Measurements from ENCODE around the gene BACH2. TPM values are rescaled to one million over a fixed set of nuclear protein-coding genes. Genes with fewer than 3 reads are reported as not detected.

BACH2 gene
- polyA plus RNA-seq, 1 donor from 2014 or later, result 45.5 TPM

DNA sequence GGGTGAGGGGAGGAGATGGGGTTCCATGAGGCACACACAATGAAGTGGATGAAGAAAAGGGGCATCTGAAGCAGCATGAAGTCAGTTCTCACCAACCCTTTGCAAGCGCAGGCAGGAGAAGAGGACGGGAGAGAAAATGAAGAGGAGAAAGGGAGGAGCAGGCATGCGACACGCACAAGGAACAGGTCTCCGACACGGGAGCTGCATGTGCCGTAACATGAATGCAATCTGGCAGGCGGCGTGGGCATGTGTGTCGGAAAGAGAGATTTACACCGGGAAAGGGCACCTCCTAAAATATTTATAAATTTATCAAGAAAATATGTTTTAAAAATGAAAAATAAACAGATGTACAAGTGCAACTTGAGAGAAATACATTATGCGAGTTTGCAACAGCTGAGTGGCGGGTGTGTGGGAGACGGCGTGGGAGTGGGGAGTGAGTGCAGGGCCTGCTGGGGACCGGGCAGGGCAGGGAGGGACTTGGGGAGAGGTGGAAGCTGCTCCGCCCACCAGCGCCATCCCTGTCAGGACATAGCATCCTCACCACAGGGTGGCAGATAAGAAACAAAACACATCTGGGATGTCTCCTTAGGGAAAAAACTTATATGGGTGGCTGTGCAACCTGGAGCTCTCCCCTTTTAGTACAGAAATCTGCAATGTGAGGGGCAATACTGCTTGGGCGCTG lies 361.8 kb downstream of the BACH2 start:
- peaks cover 4% of the 10 kb centered on the region for H3K36me3 ChIP-seq (ENCODE audit: insufficient read depth, low read length)
- no peaks in the 10 kb centered on the region for H3K27me3 ChIP-seq (ENCODE audit: insufficient read depth, low read depth, low read length)
- H3K9me2 ChIP-seq (ENCODE audit: insufficient read depth, low read length), result no peaks in the 10 kb centered on the region
- no peak overlapping the region for H3K4me2 ChIP-seq (ENCODE audit: low read length)
- H4K20me1 ChIP-seq (ENCODE audit: insufficient read depth), result no peaks in the 10 kb centered on the region
- H3K79me2 ChIP-seq (replicated peaks; ENCODE audit: insufficient read depth, low read length), result no peaks in the 10 kb centered on the region
- no peaks in the 10 kb centered on the region for H3F3A ChIP-seq (ENCODE audit: insufficient read depth, low read length, poor library complexity, severe bottlenecking)
- H3K27ac ChIP-seq (ENCODE audit: low read length), result no peak overlapping the region
- H3K9ac ChIP-seq (ENCODE audit: low read length), result no peak overlapping the region
- no peaks in the 10 kb centered on the region for H3K9me3 ChIP-seq (ENCODE audit: low read length)
- no peak overlapping the region for H3K4me3 ChIP-seq (ENCODE audit: low read length)
- H2AFZ ChIP-seq (ENCODE audit: low read depth, low read length), result no peak overlapping the region
- TF ChIP-seq POLR2AphosphoS5 (IDR thresholded peaks at IDR 0.05), result no peak
- TF ChIP-seq SMC3 (conservative IDR thresholded peaks at IDR 0.05; ENCODE audit: poor library complexity), result no peak
- TF ChIP-seq, protein P1, sequence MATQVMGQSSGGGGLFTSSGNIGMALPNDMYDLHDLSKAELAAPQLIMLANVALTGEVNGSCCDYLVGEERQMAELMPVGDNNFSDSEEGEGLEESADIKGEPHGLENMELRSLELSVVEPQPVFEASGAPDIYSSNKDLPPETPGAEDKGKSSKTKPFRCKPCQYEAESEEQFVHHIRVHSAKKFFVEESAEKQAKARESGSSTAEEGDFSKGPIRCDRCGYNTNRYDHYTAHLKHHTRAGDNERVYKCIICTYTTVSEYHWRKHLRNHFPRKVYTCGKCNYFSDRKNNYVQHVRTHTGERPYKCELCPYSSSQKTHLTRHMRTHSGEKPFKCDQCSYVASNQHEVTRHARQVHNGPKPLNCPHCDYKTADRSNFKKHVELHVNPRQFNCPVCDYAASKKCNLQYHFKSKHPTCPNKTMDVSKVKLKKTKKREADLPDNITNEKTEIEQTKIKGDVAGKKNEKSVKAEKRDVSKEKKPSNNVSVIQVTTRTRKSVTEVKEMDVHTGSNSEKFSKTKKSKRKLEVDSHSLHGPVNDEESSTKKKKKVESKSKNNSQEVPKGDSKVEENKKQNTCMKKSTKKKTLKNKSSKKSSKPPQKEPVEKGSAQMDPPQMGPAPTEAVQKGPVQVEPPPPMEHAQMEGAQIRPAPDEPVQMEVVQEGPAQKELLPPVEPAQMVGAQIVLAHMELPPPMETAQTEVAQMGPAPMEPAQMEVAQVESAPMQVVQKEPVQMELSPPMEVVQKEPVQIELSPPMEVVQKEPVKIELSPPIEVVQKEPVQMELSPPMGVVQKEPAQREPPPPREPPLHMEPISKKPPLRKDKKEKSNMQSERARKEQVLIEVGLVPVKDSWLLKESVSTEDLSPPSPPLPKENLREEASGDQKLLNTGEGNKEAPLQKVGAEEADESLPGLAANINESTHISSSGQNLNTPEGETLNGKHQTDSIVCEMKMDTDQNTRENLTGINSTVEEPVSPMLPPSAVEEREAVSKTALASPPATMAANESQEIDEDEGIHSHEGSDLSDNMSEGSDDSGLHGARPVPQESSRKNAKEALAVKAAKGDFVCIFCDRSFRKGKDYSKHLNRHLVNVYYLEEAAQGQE (IDR thresholded peaks at IDR 0.05; ENCODE audit: borderline replicate concordance), result no peak
- TF ChIP-seq CTCF (IDR thresholded peaks at IDR 0.05; ENCODE audit: poor library complexity, severe bottlenecking), result no peak
- TF ChIP-seq EZH2 (IDR thresholded peaks at IDR 0.05; ENCODE audit: borderline replicate concordance, insufficient read depth, low read length, poor library complexity, severe bottlenecking), result no peak
- no peak for TF ChIP-seq EP300 (conservative IDR thresholded peaks at IDR 0.05; ENCODE audit: poor library complexity, severe bottlenecking)
- TF ChIP-seq MXI1 (conservative IDR thresholded peaks at IDR 0.05; ENCODE audit: poor library complexity, severe bottlenecking), result no peak
- TF ChIP-seq RAD21 (conservative IDR thresholded peaks at IDR 0.05), result no peak
- no peak for TF ChIP-seq TAF1 (IDR thresholded peaks at IDR 0.05; ENCODE audit: low read depth)

GRCh38 chr6:89932245-89932802 lies 364.3 kb downstream of the BACH2 start:
- TF ChIP-seq EP300 (conservative IDR thresholded peaks at IDR 0.05; ENCODE audit: poor library complexity, severe bottlenecking) (no peak), EZH2 (IDR thresholded peaks at IDR 0.05; ENCODE audit: borderline replicate concordance, insufficient read depth, low read length, poor library complexity, severe bottlenecking) (no peak), TAF1 (IDR thresholded peaks at IDR 0.05; ENCODE audit: low read depth) (no peak), MXI1 (conservative IDR thresholded peaks at IDR 0.05; ENCODE audit: poor library complexity, severe bottlenecking) (no peak), POLR2AphosphoS5 (IDR thresholded peaks at IDR 0.05) (no peak), RAD21 (conservative IDR thresholded peaks at IDR 0.05) (no peak), SMC3 (conservative IDR thresholded peaks at IDR 0.05; ENCODE audit: poor library complexity) (no peak), CTCF (IDR thresholded peaks at IDR 0.05; ENCODE audit: poor library complexity, severe bottlenecking) (no peak)
- TF ChIP-seq, protein P1 (IDR thresholded peaks at IDR 0.05; ENCODE audit: borderline replicate concordance), result no peak
- no peaks in the 10 kb centered on the region for H3K79me2 ChIP-seq (replicated peaks; ENCODE audit: insufficient read depth, low read length)
- no peak overlapping the region for H3K9ac ChIP-seq (ENCODE audit: low read length)
- H2AFZ ChIP-seq (ENCODE audit: low read depth, low read length), result no peak overlapping the region
- no peaks in the 10 kb centered on the region for H3K9me3 ChIP-seq (ENCODE audit: low read length)
- H3K27ac ChIP-seq (ENCODE audit: low read length), result no peak overlapping the region
- no peaks in the 10 kb centered on the region for H3F3A ChIP-seq (ENCODE audit: insufficient read depth, low read length, poor library complexity, severe bottlenecking)
- peaks cover 4% of the 10 kb centered on the region for H3K36me3 ChIP-seq (ENCODE audit: insufficient read depth, low read length)
- H3K4me2 ChIP-seq (ENCODE audit: low read length), result no peak overlapping the region
- H4K20me1 ChIP-seq (ENCODE audit: insufficient read depth), result no peaks in the 10 kb centered on the region
- no peaks in the 10 kb centered on the region for H3K9me2 ChIP-seq (ENCODE audit: insufficient read depth, low read length)
- no peak overlapping the region for H3K4me3 ChIP-seq (ENCODE audit: low read length)
- no peaks in the 10 kb centered on the region for H3K27me3 ChIP-seq (ENCODE audit: insufficient read depth, low read depth, low read length)
